Neural cell (in vitro differentiated cells): ENCODE data around the gene IFNLR1. TPM values are rescaled to one million over a fixed set of nuclear protein-coding genes. Genes with fewer than 3 reads are reported as not detected.

Experiments used
- H2AFZ ChIP-seq: fragments of 200-600, 300-800 bp; sonication (generic), shearing (Covaris generic); 2 replicates; pipeline ENCODE4 v1.6.0; 2014; ENCODE audit warnings: low read depth, mild to moderate bottlenecking, antibody characterized with exemption, low read length, moderate library complexity
- H3F3A ChIP-seq: fragments of 200-600 bp; shearing (Covaris generic); 2 replicates; pipeline ENCODE4 v1.6.1; 2016; ENCODE audit warnings: mild to moderate bottlenecking, moderate library complexity, mixed read lengths, antibody characterized with exemption, low read length; ENCODE audit not compliant: insufficient read depth, poor library complexity, severe bottlenecking
- H3K27ac ChIP-seq: fragments of 200-600, 300-800 bp; sonication (generic), shearing (Covaris generic); 2 replicates; pipeline ENCODE4 v1.5.1; 2014; ENCODE audit warnings: mild to moderate bottlenecking, low read length, moderate library complexity
- H3K27me3 ChIP-seq: fragments of 300-800, 200-600 bp; sonication (generic), shearing (Covaris generic); 2 replicates; pipeline ENCODE4 v1.6.0; 2014; ENCODE audit warnings: mild to moderate bottlenecking, low read depth, low read length, moderate library complexity; ENCODE audit not compliant: insufficient read depth
- H3K36me3 ChIP-seq: fragments of 300-800, 200-600 bp; sonication (generic), shearing (Covaris generic); 2 replicates; pipeline ENCODE4 v1.5.1; 2014; ENCODE audit warnings: mild to moderate bottlenecking, antibody characterized with exemption, low read length, moderate library complexity; ENCODE audit not compliant: insufficient read depth
- H3K4me2 ChIP-seq: fragments of 300-800, 200-600 bp; sonication (generic), shearing (Covaris generic); 2 replicates; pipeline ENCODE4 v1.6.0; 2014; ENCODE audit warnings: mild to moderate bottlenecking, low read length
- H3K4me3 ChIP-seq: fragments of 300-800, 200-600 bp; sonication (generic), shearing (Covaris generic); 2 replicates; pipeline ENCODE4 v1.5.1; 2014; ENCODE audit warnings: mild to moderate bottlenecking, low read length, moderate library complexity
- H3K79me2 ChIP-seq: fragments of 200-600 bp; shearing (Covaris generic); replicated peaks from 2 replicates; pipeline ENCODE4 v1.6.0; 2014; ENCODE audit warnings: mild to moderate bottlenecking, low read length, moderate library complexity; ENCODE audit not compliant: insufficient read depth
- H3K9ac ChIP-seq: fragments of 300-800, 200-600 bp; sonication (generic), shearing (Covaris generic); 2 replicates; pipeline ENCODE4 v1.6.1; 2016; ENCODE audit warnings: mild to moderate bottlenecking, low read length, mixed read lengths
- H3K9me2 ChIP-seq: fragments of 200-600 bp; shearing (Covaris generic); 2 replicates; pipeline ENCODE4 v1.6.1; 2016; ENCODE audit warnings: mild to moderate bottlenecking, low read length, mixed read lengths; ENCODE audit not compliant: insufficient read depth
- H3K9me3 ChIP-seq: fragments of 200-600, 300-800 bp; sonication (generic), shearing (Covaris generic); 2 replicates; pipeline ENCODE4 v1.6.1; 2016; ENCODE audit warnings: mild to moderate bottlenecking, mixed run types, low read length, moderate library complexity, mixed read lengths
- H4K20me1 ChIP-seq: fragments of 200-600 bp; shearing (Covaris generic); 2 replicates; pipeline ENCODE4 v1.6.1; 2016; ENCODE audit warnings: mild to moderate bottlenecking, mixed run types; ENCODE audit not compliant: insufficient read depth
- EP300 ChIP-seq: fragments of 450-650 bp; conservative IDR thresholded peaks from 2 replicates; pipeline ENCODE4 v1.6.1; 2014; ENCODE audit warnings: antibody characterized with exemption, mild to moderate bottlenecking, moderate library complexity; ENCODE audit not compliant: poor library complexity, severe bottlenecking
- POLR2AphosphoS5 ChIP-seq: IDR thresholded peaks from 2 replicates; pipeline ENCODE4 v1.6.1; 2012
- RAD21 ChIP-seq: fragments of 450-650 bp; conservative IDR thresholded peaks from 2 replicates; pipeline ENCODE4 v1.6.1; 2014; ENCODE audit warnings: antibody characterized with exemption, mild to moderate bottlenecking, moderate library complexity
- REST ChIP-seq: IDR thresholded peaks from 2 replicates; pipeline ENCODE4 v1.6.1; 2012; ENCODE audit warnings: borderline replicate concordance
- polyA plus RNA-seq: library from polyadenylated mRNA; depleted of rRNA; stranded (reverse); fragments of >200 nt; gene quantifications from 2 replicates; pipeline ENCODE4 v1.2.3, GENCODE V29; 2014

Gene IFNLR1
- polyA plus RNA-seq, 1 donor from 2014 or later: 0.32 TPM

- no peaks in the 10 kb centered on the region for H3K79me2 ChIP-seq
- TF ChIP-seq REST (no peak), EP300 (no peak), RAD21 (no peak), POLR2AphosphoS5 (no peak)
- no peaks in the 10 kb centered on the region for H3K27me3 ChIP-seq
- H3K9ac ChIP-seq: no peak overlapping the region
- no peaks in the 10 kb centered on the region for H3F3A ChIP-seq
- no peak overlapping the region for H3K27ac ChIP-seq
- no peaks in the 10 kb centered on the region for H3K9me3 ChIP-seq
- H3K9me2 ChIP-seq: no peaks in the 10 kb centered on the region
- H3K4me3 ChIP-seq: no peak overlapping the region
- no peak overlapping the region for H3K4me2 ChIP-seq
- H4K20me1 ChIP-seq: no peaks in the 10 kb centered on the region
- H2AFZ ChIP-seq: no peak overlapping the region
- no peaks in the 10 kb centered on the region for H3K36me3 ChIP-seq
Measured at GRCh38 chr1:24157918-24158481, 29.1 kb downstream of the IFNLR1 start.

- Histone ChIP-seq H3K9me3 (no peaks in the 10 kb centered on the region), H3K9ac (no peak overlapping the region), H3K27me3 (no peaks in the 10 kb centered on the region), H3K4me3 (no peak overlapping the region), H4K20me1 (no peaks in the 10 kb centered on the region), H2AFZ (no peak overlapping the region), H3K79me2 (no peaks in the 10 kb centered on the region), H3F3A (no peaks in the 10 kb centered on the region), H3K9me2 (no peaks in the 10 kb centered on the region), H3K36me3 (no peaks in the 10 kb centered on the region), H3K27ac (no peak overlapping the region), H3K4me2 (no peak overlapping the region)
- no peak for TF ChIP-seq REST
Measured at GRCh38 chr1:24156542-24157260, 30.4 kb downstream of the IFNLR1 start.
